HG03196 (cell line): ENCODE results near the gene ARMH4.

Experiments used
- ATAC-seq: cut with Tn5 transposase; IDR thresholded peaks from one replicate; pipeline ENCODE4 v1.9.1; 2021; ENCODE audit not compliant: unreplicated experiment

The ARMH4 gene

DNA sequence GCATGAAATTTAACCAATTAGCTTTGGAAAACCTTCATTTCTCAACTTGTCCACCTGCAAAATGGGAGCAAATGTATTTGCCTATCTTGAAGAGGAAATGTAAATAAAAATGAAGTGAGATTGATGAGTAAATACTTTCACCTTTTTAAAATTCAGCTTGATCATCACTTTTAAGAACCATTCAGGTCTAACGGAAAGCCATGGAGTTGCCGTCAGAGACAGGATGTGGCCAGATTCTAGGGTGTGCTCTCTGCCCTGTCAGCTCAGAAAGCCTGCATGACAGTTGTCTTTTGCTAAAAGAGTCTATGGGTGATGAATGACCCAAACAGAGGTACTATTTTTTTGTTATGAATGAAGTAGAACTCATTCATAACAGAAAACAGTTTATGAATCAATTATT lies 181.8 kb downstream of the ARMH4 start:
- no peak for ATAC-seq

DNA sequence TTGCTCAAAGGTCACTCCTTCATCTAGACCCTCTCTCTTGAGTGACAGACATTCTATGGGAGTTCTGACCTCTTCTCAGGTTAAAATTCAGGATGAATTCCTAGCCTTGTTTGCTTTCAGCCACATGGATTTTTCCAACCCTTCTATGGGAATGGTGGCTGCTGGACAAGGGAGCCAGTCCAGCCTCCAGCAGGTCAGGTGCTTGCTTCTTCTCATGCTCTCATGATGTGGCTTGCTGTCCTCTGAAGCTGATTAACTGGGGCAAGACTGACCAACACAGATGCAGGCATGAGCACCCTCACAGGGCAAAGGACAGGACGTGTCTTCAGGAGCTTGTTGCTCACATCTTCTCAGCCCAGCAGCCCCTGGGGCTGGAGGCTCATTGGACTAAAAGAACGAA lies 188.9 kb downstream of the ARMH4 start:
- ATAC-seq = no peak

DNA sequence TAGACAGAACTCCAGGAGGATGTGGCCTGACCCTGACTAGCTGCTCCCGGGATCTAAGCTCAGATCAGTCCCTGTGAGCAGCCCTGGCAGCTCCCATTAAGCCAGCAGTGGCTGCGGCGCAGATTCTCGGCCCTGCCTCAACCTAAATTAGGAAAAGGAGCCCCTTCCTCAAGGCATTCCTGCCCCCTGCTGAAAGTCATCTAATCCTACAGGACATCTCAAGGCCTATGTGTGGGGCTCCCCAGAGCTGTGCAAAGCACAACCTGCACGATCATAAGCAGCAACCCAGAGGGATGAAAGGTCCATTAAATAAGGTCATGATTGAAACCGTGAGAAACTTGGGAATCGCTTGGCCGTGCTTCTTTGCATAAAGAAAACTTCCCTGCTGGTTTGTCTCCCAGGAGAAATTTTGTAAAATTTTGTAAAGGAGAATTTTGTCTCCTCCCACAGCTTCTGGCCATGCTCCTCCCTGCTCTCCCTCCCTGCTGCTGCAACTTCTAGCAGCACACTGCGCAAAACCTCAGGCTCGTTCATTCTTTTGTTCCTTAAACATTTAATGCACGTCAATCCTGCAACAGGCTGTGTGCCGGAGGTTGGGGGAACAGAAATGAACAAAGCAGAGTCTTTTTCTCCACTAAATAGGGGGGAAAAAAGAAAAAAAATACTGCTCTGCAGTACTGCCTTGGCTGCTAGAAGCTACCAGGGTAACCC lies 189.5 kb downstream of the ARMH4 start:
- ATAC-seq = no peak

DNA sequence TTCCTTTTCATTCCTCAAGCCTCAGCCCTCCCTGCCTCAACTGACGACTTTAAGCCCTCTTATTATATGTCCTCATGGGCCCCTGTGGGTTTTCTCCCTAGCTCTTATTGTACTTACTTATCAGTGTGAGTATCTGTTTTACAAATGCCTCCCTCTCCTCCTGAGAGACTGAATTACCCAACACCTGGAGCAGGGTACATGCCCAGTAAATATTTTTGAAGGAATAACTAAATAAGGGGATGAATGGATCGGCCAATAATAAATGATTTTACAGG lies 190.3 kb downstream of the ARMH4 start:
- no peak for ATAC-seq

DNA sequence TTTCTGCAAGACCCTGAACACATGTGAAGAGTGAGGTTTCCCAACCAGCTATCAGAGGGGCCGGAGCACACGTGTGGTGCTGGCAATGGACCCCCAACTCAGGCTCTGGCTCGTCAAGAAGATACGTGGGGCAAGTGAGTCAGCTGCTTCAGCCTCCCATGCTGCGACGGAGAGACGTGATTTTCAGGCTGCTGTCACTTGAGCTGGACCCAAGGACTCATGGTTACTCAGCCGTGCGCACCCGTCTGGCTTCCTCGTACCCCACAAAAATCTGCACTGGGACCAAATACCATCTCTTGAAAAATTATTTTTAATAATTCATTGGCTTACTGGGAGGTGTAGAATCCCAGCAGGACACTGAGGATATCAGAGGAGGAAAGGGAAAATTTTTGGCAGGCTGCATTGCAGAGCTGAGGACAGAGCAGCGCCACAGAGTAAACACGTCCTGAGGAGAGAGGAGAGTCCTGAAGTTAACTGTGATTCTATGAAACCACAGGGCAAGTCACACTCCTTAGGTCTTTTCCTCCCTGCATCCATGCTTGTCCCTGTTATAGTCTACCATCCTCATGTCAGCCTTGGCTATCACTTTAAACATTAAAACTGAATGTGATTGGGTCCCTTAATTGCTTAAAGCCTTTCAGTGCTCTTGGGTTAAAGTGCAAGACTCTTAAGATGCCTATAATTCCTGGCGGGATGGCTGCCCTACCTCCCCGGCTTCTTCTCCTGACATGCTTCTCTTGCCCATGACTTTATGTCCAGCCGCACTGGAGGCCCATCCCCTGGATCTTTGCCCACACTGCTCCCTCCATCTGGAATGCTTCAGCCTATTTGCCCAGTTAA lies 190.8 kb downstream of the ARMH4 start:
- ATAC-seq = no peak

DNA sequence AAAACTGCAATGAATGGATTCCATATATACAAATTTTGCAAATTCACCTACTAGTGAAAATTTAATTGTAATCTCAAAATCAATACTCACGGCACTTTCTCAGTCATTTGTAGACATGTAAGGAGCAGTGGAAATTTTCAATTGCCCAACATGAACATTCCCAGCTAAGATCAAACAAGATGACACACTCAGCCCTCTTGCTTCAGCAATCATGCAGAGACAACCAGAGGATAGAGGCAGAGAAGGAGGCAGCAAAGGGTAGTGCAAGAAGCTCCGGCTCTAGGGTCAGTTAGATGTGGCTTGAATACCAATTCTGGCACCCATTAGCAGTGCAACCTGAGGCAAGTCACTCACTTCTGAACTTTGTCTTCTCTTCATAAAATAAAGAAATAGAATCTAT lies 194.6 kb downstream of the ARMH4 start:
- ATAC-seq = no peak
